Thoracic aorta (tissue), 2 donors: ENCODE results near the gene RHOBTB3. TPM values are rescaled to one million over a fixed set of nuclear protein-coding genes. Genes with fewer than 3 reads are reported as not detected.

Source experiments
- ATAC-seq: fragments of 150-250 bp; one replicate; pipeline ENCODE4 v1.8.0; 2017; ENCODE audit warnings: low read depth; ENCODE audit not compliant: insufficient number of reproducible peaks, low FRiP score
- DNase-seq: peaks from one replicate; pipeline ENCODE4 v3.0.0-alpha.2; 2020; ENCODE audit warnings: low spot score
- H3K27ac ChIP-seq, 2 donors: fragments of 200-600 bp; sonication (generic); 1 replicate in 1 of 2; 2 replicates in 1 of 2; pipeline ENCODE4 v1.5.1; 2016; ENCODE audit warnings: mild to moderate bottlenecking in 2 of 2, moderate library complexity in 2 of 2
- H3K27me3 ChIP-seq: fragments of 200-600 bp; sonication (generic); replicated peaks from 2 replicates; pipeline ENCODE4 v1.6.0; 2016; ENCODE audit warnings: mild to moderate bottlenecking; ENCODE audit not compliant: insufficient read depth
- H3K36me3 ChIP-seq: fragments of 200-600 bp; sonication (generic); one replicate; pipeline ENCODE4 v1.5.1; 2016
- H3K4me1 ChIP-seq, 2 donors: fragments of 200-600 bp; sonication (generic); 1 replicate in 1 of 2; 2 replicates in 1 of 2; pipeline versions ENCODE4 v1.5.1 to v1.6.0; 2016; ENCODE audit warnings: low read depth in 2 of 2, mild to moderate bottlenecking in 1 of 2; ENCODE audit not compliant: control insufficient read depth in 1 of 2
- H3K4me3 ChIP-seq: fragments of 200-600 bp; sonication (generic); 2 replicates; pipeline ENCODE4 v1.5.1; 2016; ENCODE audit warnings: mild to moderate bottlenecking
- H3K9me3 ChIP-seq: fragments of 200-600 bp; sonication (generic); 2 replicates; pipeline ENCODE4 v1.5.1; 2016
- total RNA-seq, 2 donors: library from RNA; depleted of rRNA; stranded (reverse); fragments of >200 nt; gene quantifications; one replicate each; pipeline versions ENCODE4 v1.1.0 to v1.2.3, GENCODE V29; 2016
- TF ChIP-seq, protein P1 (sequence below): fragments of 200-600 bp; sonication (generic); IDR thresholded peaks from one replicate; pipeline ENCODE4 v1.5.1; 2019; ENCODE audit warnings: antibody characterized with exemption

RHOBTB3 gene
- total RNA-seq, 2 donors from 2014 or later: 34.1 to 71.2 TPM

DNA sequence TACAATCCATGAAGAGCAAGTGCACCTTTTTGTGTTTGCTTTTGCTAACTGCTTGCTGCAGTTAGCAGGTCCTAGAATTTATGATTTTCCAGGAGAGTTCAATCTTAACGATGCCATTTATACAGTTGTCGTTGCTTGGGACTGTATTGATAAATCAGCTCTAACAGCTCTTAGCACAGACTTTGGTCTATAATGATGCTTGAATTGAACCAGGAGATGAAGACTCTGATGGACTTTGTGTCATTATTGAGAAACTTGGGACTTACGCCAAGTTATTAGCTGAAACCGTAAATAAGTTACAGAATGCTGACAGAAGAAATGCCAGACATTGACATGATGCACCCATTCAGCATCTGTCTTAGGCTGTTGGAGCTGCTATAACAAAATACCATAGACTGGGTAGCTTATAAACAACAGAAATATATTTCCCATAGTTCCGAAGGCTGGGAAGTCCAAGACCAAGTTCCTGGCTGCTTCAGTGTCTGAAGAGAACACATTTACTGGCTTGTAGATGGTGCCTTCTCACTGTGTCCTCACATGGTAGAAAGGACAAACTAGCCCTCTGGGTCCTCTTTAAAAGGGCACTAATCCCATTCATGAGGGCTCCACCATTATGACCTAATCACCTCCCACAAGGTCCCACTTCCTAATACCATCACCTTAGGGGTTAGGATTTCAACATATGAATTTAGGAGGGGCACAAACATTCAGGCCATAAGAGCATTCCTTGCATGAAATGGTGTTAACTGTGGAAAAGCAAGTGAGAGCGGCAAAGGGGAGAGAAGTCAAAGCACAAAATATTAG is 73.8 kb downstream of the RHOBTB3 start:
- no peak for DNase-seq
- H3K4me3 ChIP-seq: no peak overlapping the region
- no peaks in the 10 kb centered on the region for H3K36me3 ChIP-seq
- no peak for ATAC-seq
- peaks cover 14 to 26% of the 10 kb centered on the region in 2 donors for H3K4me1 ChIP-seq
- H3K27me3 ChIP-seq: no peaks in the 10 kb centered on the region
- no peaks in the 10 kb centered on the region for H3K9me3 ChIP-seq
- TF ChIP-seq, protein P1, sequence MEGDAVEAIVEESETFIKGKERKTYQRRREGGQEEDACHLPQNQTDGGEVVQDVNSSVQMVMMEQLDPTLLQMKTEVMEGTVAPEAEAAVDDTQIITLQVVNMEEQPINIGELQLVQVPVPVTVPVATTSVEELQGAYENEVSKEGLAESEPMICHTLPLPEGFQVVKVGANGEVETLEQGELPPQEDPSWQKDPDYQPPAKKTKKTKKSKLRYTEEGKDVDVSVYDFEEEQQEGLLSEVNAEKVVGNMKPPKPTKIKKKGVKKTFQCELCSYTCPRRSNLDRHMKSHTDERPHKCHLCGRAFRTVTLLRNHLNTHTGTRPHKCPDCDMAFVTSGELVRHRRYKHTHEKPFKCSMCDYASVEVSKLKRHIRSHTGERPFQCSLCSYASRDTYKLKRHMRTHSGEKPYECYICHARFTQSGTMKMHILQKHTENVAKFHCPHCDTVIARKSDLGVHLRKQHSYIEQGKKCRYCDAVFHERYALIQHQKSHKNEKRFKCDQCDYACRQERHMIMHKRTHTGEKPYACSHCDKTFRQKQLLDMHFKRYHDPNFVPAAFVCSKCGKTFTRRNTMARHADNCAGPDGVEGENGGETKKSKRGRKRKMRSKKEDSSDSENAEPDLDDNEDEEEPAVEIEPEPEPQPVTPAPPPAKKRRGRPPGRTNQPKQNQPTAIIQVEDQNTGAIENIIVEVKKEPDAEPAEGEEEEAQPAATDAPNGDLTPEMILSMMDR: no peak
- no peak overlapping the region for H3K27ac ChIP-seq

DNA sequence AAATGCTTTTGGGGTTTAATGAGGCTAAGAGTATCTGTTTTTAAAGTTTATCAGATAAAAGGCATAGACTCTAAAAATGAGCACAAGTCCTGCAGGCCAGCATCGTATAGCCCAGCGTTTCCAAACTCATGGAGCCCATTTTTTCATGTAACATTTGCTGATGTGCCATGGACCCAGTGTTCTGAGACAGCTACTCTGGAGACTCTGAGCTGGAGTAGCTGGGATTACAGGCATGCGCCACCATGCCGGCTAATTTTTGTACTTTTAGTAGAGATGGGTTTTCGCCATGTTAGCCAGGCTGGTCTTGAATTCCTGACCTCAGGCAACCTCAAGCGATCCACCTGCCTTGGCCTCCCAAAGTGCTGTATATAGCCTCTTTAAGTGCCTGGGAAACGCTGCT is 75.6 kb downstream of the RHOBTB3 start:
- DNase-seq (no peak), ATAC-seq (no peak)
- no peaks in the 10 kb centered on the region for H3K36me3 ChIP-seq
- H3K9me3 ChIP-seq: no peaks in the 10 kb centered on the region
- H3K27me3 ChIP-seq: no peaks in the 10 kb centered on the region
- TF ChIP-seq, protein P1: no peak
- H3K27ac ChIP-seq: no peak overlapping the region
- peaks cover 18 to 41% of the 10 kb centered on the region in 2 donors for H3K4me1 ChIP-seq
- no peak overlapping the region for H3K4me3 ChIP-seq

DNA sequence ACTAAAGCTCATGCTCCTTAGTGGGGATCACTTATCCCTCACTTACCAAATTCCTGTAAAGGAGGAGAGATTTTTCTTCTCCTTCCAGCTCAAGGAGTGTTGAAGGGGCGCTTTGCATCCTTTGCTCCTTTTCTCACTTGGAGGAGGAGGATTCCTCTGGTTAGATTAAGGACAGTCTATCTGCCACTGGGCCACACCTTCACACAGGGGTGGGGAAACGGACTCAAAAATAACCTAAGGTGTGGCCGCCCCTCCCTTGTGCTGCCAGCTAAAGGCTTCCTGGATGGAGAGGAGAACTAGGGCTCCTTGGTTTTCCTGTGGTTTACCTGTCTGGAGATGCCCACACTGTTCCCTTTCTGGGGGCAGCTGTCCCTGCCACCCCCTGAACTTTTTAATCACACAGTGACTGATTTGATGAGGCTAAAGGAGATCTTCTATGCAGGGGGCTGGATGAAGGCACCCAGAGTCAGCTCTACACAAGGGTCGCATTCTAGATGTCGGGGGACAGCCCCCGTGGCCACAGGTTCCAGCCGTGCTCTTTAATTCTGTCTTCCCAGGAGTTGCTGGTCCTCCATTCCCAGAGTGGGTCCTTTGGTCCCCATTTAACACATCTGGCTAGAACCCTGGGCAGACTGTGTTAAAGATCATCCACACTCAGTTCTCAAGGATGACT is 77.0 kb downstream of the RHOBTB3 start:
- TF ChIP-seq, protein P1: no peak
- H3K9me3 ChIP-seq: no peaks in the 10 kb centered on the region
- no peak for ATAC-seq
- no peaks in the 10 kb centered on the region for H3K36me3 ChIP-seq
- H3K4me1 ChIP-seq: peaks cover 23 to 53% of the 10 kb centered on the region in 2 donors
- no peak for DNase-seq
- H3K4me3 ChIP-seq: peak overlapping the region; percentile 40
- peak overlapping the region; percentile 53 to 75 for H3K27ac ChIP-seq
- H3K27me3 ChIP-seq: no peaks in the 10 kb centered on the region

DNA sequence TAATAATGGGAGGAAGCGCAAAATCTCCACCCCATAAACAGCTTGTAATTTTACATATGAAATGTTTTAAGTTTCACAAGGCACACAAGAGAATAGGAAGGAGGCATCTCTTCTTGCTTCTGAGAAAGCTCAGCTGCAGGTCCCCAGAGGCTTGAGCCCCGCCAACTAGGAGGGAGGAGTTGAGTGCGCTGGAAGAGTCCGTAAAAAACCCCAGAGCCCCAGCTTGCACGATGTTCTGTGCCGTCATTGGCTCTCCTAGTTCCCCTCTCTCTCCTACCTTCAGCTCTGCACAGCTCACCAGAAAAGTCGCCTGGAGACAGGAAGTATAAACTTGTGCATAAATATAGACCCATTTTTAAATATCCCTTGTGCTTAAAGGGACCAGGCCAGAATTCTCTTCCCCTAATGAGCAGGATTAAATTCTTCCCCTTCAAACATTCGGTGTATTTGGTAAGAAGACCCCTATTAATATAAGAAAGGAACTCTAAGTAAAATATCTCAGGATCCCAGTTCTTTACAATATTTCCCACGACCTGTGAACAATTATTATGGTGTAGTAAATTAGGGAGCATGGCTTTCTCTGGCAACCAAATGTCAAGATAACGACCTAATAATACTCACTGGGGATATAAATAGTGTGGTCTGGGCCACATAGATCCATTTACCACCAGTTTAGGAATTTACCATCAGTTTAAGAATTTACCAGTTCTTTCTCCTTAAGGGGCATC is 77.7 kb downstream of the RHOBTB3 start:
- Histone ChIP-seq H3K27ac (peak overlapping the region; percentile 53 to 75), H3K4me3 (peak overlapping the region; percentile 40), H3K36me3 (no peaks in the 10 kb centered on the region), H3K27me3 (no peaks in the 10 kb centered on the region), H3K4me1 (peaks cover 23 to 48% of the 10 kb centered on the region in 2 donors), H3K9me3 (no peaks in the 10 kb centered on the region)
- DNase-seq (peak; percentile 63), ATAC-seq (peak; percentile 75)
- TF ChIP-seq, protein P1: no peak
